ENCODE data around the gene DDX11.
"Not testable (repeated sequence)": the region's sequence is repeated elsewhere in the genome, so short reads cannot be mapped to it uniquely, and the experiment has no call there.

Gene DDX11

GRCh38 chr12:31070971-31071740, 2.5 kb upstream of the DDX11 start:
- not testable (repeated sequence) for DNase-seq

- DNase-seq: not testable (repeated sequence)
Observed at GRCh38 chr12:31072962-31073361, 698 bp upstream of the DDX11 start.

GRCh38 chr12:31074333-31074874, 744 bp downstream of the DDX11 start:
- DNase-seq: not testable (repeated sequence)

- DNase-seq: not testable (repeated sequence)
Observed at GRCh38 chr12:31076150-31076549, 2.5 kb downstream of the DDX11 start.

- not testable (repeated sequence) for DNase-seq
Observed at GRCh38 chr12:31077095-31077494, 3.4 kb downstream of the DDX11 start.

- not testable (repeated sequence) for DNase-seq
Observed at GRCh38 chr12:31077998-31078397, 4.3 kb downstream of the DDX11 start.

GRCh38 chr12:31079421-31079820, 5.8 kb downstream of the DDX11 start:
- DNase-seq: not testable (repeated sequence)

GRCh38 chr12:31080221-31080620, 6.6 kb downstream of the DDX11 start:
- not testable (repeated sequence) for DNase-seq

GRCh38 chr12:31081274-31081673, 7.6 kb downstream of the DDX11 start:
- not testable (repeated sequence) for DNase-seq

GRCh38 chr12:31084241-31084640, 10.6 kb downstream of the DDX11 start:
- not testable (repeated sequence) for DNase-seq

GRCh38 chr12:31086032-31086431, 12.4 kb downstream of the DDX11 start:
- not testable (repeated sequence) for DNase-seq

GRCh38 chr12:31087486-31087885, 13.8 kb downstream of the DDX11 start:
- not testable (repeated sequence) for DNase-seq

GRCh38 chr12:31087956-31088355, 14.3 kb downstream of the DDX11 start:
- DNase-seq: not testable (repeated sequence)

- no peak for DNase-seq
Observed at GRCh38 chr12:31089072-31089471, 15.4 kb downstream of the DDX11 start.

GRCh38 chr12:31091629-31092028, 18.0 kb downstream of the DDX11 start:
- not testable (repeated sequence) for DNase-seq

- DNase-seq: not testable (repeated sequence)
Observed at GRCh38 chr12:31092718-31093117, 19.1 kb downstream of the DDX11 start.

GRCh38 chr12:31095080-31095860, 21.6 kb downstream of the DDX11 start:
- DNase-seq: not testable (repeated sequence)

GRCh38 chr12:31096251-31097065, 22.8 kb downstream of the DDX11 start:
- DNase-seq: not testable (repeated sequence)

- DNase-seq: not testable (repeated sequence)
Observed at GRCh38 chr12:31097819-31098218, 24.2 kb downstream of the DDX11 start.

GRCh38 chr12:31098363-31098762, 24.7 kb downstream of the DDX11 start:
- not testable (repeated sequence) for DNase-seq

- not testable (repeated sequence) for DNase-seq
Observed at GRCh38 chr12:31098771-31099170, 25.1 kb downstream of the DDX11 start.

- DNase-seq: not testable (repeated sequence)
Observed at GRCh38 chr12:31099434-31099833, 25.8 kb downstream of the DDX11 start.

Data from GOT3 (cell line).